IMR-90 (cell line): Measurements from ENCODE around the gene MS4A10. TPM values are rescaled to one million over a fixed set of nuclear protein-coding genes. Genes with fewer than 3 reads are reported as not detected.

ENCODE experiments used
- ATAC-seq: fragments of 200-7000 bp; cut with Tn5 transposase; 2 replicates; pipeline ENCODE4 v1.9.1; 2020; ENCODE audit warnings: low read depth, mild to moderate bottlenecking, moderate library complexity
- BruUV-seq: library from RNA; stranded (reverse); fragments of 400-500 nt; replicated peaks from 2 replicates; lab custom pipeline; 2021; lab: Mats Ljungman, UMichigan
- CTCF ChIA-PET: fragments of 300-600 bp; formaldehyde crosslinking; extraction: SDS; loops from one replicate; lab custom pipeline; 2021; ENCODE audit warnings: antibody characterized with exemption; lab: Yijun Ruan, JAX
- POLR2A ChIA-PET: fragments of 300-600 bp; sonication (Branson Sonifier 250); formaldehyde crosslinking; loops from one replicate; lab custom pipeline; 2022; ENCODE audit warnings: antibody characterized with exemption; ENCODE audit not compliant: unreplicated experiment; lab: Charles Lee
- DNase-seq: peaks from one replicate; pipeline ENCODE4 v3.0.0; 2013
- H2AFZ ChIP-seq: replicated peaks from 2 replicates; pipeline ENCODE3; 2013; ENCODE audit warnings: low read length, mild to moderate bottlenecking; ENCODE audit not compliant: poor library complexity
- H2AK5ac ChIP-seq: 2 replicates; pipeline ENCODE4 v1.6.1; 2013; ENCODE audit warnings: low read depth, low read length, inconsistent platforms
- H2AK9ac ChIP-seq: replicated peaks from 2 replicates; pipeline ENCODE3; 2013; ENCODE audit warnings: mild to moderate bottlenecking, low read depth, low read length, moderate library complexity; ENCODE audit not compliant: poor library complexity
- H2BK120ac ChIP-seq: 2 replicates; pipeline ENCODE4 v1.6.1; 2013; ENCODE audit warnings: low read depth, low read length, inconsistent platforms
- H2BK15ac ChIP-seq: 3 replicates; pipeline ENCODE4 v1.6.1; 2013; ENCODE audit warnings: low read depth, low read length, inconsistent platforms
- H2BK20ac ChIP-seq: 2 replicates; pipeline ENCODE4 v1.6.1; 2013; ENCODE audit warnings: low read depth, mild to moderate bottlenecking, inconsistent platforms, low read length, moderate library complexity
- H2BK5ac ChIP-seq: 2 replicates; pipeline ENCODE4 v1.6.1; 2013; ENCODE audit warnings: mild to moderate bottlenecking, low read depth, low read length, inconsistent platforms; ENCODE audit not compliant: poor library complexity, severe bottlenecking
- H3K14ac ChIP-seq: replicated peaks from 2 replicates; pipeline ENCODE4 v1.6.1; 2013; ENCODE audit warnings: low read depth, low read length, inconsistent platforms
- H3K18ac ChIP-seq: 2 replicates; pipeline ENCODE4 v1.6.1; 2013; ENCODE audit warnings: low read depth, low read length, control low read depth
- H3K23ac ChIP-seq: 2 replicates; pipeline ENCODE4 v1.6.1; 2013; ENCODE audit warnings: low read depth, low read length, inconsistent platforms
- H3K27ac ChIP-seq: 2 replicates; pipeline ENCODE4 v1.5.1; 2013; ENCODE audit warnings: mild to moderate bottlenecking, control low read depth, low read length; ENCODE audit not compliant: insufficient read depth
- H3K27me3 ChIP-seq: 2 replicates; pipeline ENCODE4 v1.6.1; 2013; ENCODE audit warnings: low read length; ENCODE audit not compliant: control insufficient read depth, insufficient read depth
- H3K36me3 ChIP-seq: 2 replicates; pipeline ENCODE4 v1.6.1; 2013; ENCODE audit warnings: low read length, mixed read lengths; ENCODE audit not compliant: control insufficient read depth, insufficient read depth
- H3K4ac ChIP-seq: 2 replicates; pipeline ENCODE4 v1.6.1; 2013; ENCODE audit warnings: low read depth, low read length, inconsistent platforms
- H3K4me1 ChIP-seq: 2 replicates; pipeline ENCODE4 v1.6.1; 2013; ENCODE audit warnings: low read length, mixed read lengths; ENCODE audit not compliant: control insufficient read depth, insufficient read depth
- H3K4me2 ChIP-seq: 2 replicates; pipeline ENCODE4 v1.6.1; 2013; ENCODE audit warnings: low read depth, mild to moderate bottlenecking, control low read depth, low read length, moderate library complexity
- H3K4me3 ChIP-seq: 2 replicates; pipeline ENCODE4 v1.5.1; 2013; ENCODE audit warnings: low read depth, mild to moderate bottlenecking, control low read depth, low read length, moderate library complexity; ENCODE audit not compliant: insufficient read depth
- H3K56ac ChIP-seq: 2 replicates; pipeline ENCODE4 v1.6.1; 2013; ENCODE audit warnings: low read length, inconsistent platforms; ENCODE audit not compliant: insufficient read depth; ENCODE audit errors: extremely low read depth
- H3K79me1 ChIP-seq, 2 experiments: 2 replicates each; pipeline ENCODE4 v1.6.1; 2013; ENCODE audit warnings: low read length in 2 of 2, inconsistent platforms in 1 of 2, low read depth in 1 of 2
- H3K9ac ChIP-seq: 2 replicates; pipeline ENCODE4 v1.6.1; 2013; ENCODE audit warnings: low read depth, low read length, control low read depth
- H3K9me1 ChIP-seq: 2 replicates; pipeline ENCODE4 v1.6.1; 2013; ENCODE audit warnings: low read length, inconsistent platforms; ENCODE audit not compliant: insufficient read depth
- H3K9me3 ChIP-seq: 2 replicates; pipeline ENCODE4 v1.6.1; 2013; ENCODE audit warnings: low read length; ENCODE audit not compliant: control insufficient read depth, insufficient read depth
- H4K20me1 ChIP-seq: 2 replicates; pipeline ENCODE4 v1.6.1; 2013; ENCODE audit warnings: low read length, inconsistent platforms; ENCODE audit not compliant: insufficient read depth
- H4K5ac ChIP-seq: 2 replicates; pipeline ENCODE4 v1.6.1; 2013; ENCODE audit warnings: mild to moderate bottlenecking, low read depth, low read length, control low read depth
- H4K8ac ChIP-seq, 2 experiments: 2 replicates each; pipeline ENCODE4 v1.6.1; 2013; ENCODE audit warnings: low read depth in 2 of 2, low read length in 2 of 2, control low read depth in 1 of 2, inconsistent platforms in 1 of 2
- H4K91ac ChIP-seq: 2 replicates; pipeline ENCODE4 v1.6.1; 2013; ENCODE audit warnings: low read depth, low read length, inconsistent platforms; ENCODE audit not compliant: insufficient read depth
- MAFK ChIP-seq: IDR thresholded peaks from 2 replicates; pipeline ENCODE4 v1.6.1; 2012; ENCODE audit warnings: low read depth, low read length, improper control_type of control experiment
- MXI1 ChIP-seq: IDR thresholded peaks from 2 replicates; pipeline ENCODE4 v1.6.1; 2012; ENCODE audit warnings: low read depth, mild to moderate bottlenecking, low read length, moderate library complexity, borderline replicate concordance
- POLR2A ChIP-seq: IDR thresholded peaks from 2 replicates; pipeline ENCODE4 v1.6.1; 2012; ENCODE audit warnings: mild to moderate bottlenecking, low read depth, low read length
- RFX5 ChIP-seq: IDR thresholded peaks from 2 replicates; pipeline ENCODE4 v1.8.0; 2012; ENCODE audit warnings: low read depth, mild to moderate bottlenecking, low read length, moderate library complexity
- WGBS, 2 experiments: methylation state at CpG; one replicate each; pipeline versions ENCODE4 v1.1.5 to v1.1.7; 2013; ENCODE audit warnings: missing lambda C conversion rate in 2 of 2; ENCODE audit not compliant: insufficient read length in 1 of 2; ENCODE audit errors: extremely low coverage in 2 of 2; 5-methylcytosine and 5-hydroxymethylcytosine counted together
- dilution Hi-C: fragments of 300-500 bp; cut with HindIII; formaldehyde crosslinking; loops from one replicate; pipeline ENCODE4 v1.14.3; 2018; ENCODE audit warnings: low sequenced_read_pairs; ENCODE audit not compliant: unreplicated experiment
- in situ Hi-C: fragments of 300-500 bp; cut with MboI; formaldehyde crosslinking; loops from 3 replicates; pipeline ENCODE4 v1.14.3; 2019; ENCODE audit warnings: low sequenced_read_pairs, inconsistent platforms, mixed read lengths
- intact Hi-C: fragments of 100-400 bp; cut with micrococcal nuclease; formaldehyde crosslinking; loops from 2 replicates; pipeline ENCODE4 v1.10.0; 2022
- polyA plus RNA-seq, 3 experiments: library from polyadenylated mRNA; depleted of rRNA; stranded (reverse); fragments of >200 nt; gene quantifications; 2 replicates each; pipeline ENCODE4 v1.2.3, GENCODE V29; 2012; ENCODE audit warnings: low replicate concordance in 1 of 3
- total RNA-seq: library from RNA; depleted of rRNA; stranded (reverse); fragments of >200 nt; gene quantifications from 2 replicates; pipeline ENCODE4 v1.2.3, GENCODE V29; 2012

The MS4A10 gene
- total and polyA plus RNA-seq, 2 of the 4 experiments (the other 2 are of a cell fraction): not detected

DNA sequence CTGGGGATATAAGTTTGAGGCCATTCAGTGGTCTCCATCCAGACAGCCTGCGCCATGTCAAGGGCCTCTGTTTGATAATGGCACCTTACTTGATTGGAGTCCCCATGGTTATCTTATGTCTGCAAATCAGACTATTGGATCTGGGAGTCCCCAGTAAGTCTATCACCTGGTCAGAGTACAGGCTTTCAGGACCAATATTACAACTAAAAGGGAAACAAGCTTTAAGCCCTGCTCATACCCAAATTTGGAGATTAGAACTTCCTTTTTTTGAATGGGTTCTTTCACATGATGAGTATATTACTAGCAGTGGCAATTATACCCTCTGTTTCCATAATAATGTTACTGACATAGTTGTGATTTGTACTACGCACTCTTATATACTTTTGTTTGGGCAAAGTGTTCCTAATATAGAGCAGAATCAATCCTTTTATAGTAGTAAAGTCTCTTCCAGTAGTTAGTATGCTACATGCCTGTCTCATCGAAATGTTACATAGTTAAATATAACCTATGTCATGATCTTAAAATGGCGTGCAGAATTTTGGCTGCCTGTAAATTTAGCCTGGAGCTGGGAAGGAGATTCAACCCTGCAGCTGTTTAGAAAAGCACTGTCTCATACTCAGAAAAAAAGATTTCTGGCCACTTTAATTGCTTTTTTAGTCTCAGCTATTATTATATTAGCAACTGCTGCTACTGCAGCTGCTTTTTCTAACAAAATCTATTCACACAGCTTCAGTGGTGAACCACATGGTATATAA, 23.5 kb upstream of the MS4A10 start:
- Histone ChIP-seq H3K56ac (no peak overlapping the region), H4K8ac (no peak overlapping the region), H3K23ac (no peak overlapping the region), H2BK15ac (no peak overlapping the region), H3K27ac (no peak overlapping the region), H3K4ac (no peak overlapping the region), H3K9me1 (no peaks in the 10 kb centered on the region), H3K27me3 (peaks cover 4% of the 10 kb centered on the region), H4K5ac (no peak overlapping the region), H4K20me1 (no peaks in the 10 kb centered on the region), H3K4me3 (no peak overlapping the region), H3K79me1 (no peaks in the 10 kb centered on the region), H3K36me3 (no peaks in the 10 kb centered on the region), H2AK5ac (no peak overlapping the region), H2BK120ac (no peak overlapping the region), H3K9ac (no peak overlapping the region), H3K4me2 (no peak overlapping the region), H3K4me1 (no peaks in the 10 kb centered on the region), H2BK5ac (no peak overlapping the region), H3K9me3 (no peaks in the 10 kb centered on the region), H3K18ac (no peak overlapping the region), H2BK20ac (no peak overlapping the region), H4K91ac (no peak overlapping the region), H3K14ac (no peak overlapping the region), H2AFZ (no peak overlapping the region), H2AK9ac (no peak overlapping the region)
- ATAC-seq: no peak
- ChIA-PET POLR2A (no interaction called here), CTCF (no interaction called here)
- WGBS, 2 experiments: no CpG with 5 or more reads among the region's 4 CpGs
- TF ChIP-seq POLR2A: no peak
- no peak for TF ChIP-seq MAFK
- no peak for TF ChIP-seq RFX5
- TF ChIP-seq MXI1: no peak
- BruUV-seq: no TSS peak
- in situ Hi-C loops: no loop called here
- DNase-seq: no peak
- dilution Hi-C loops: no loop called here
- intact Hi-C loops: no loop called here
